NCI-H524 treated with DMSO at 0.1 percent for 48 hours (cell line): ENCODE results near the gene MAPK6.
A peak's percentile ranks its signal among the peaks of the same experiment; 100 is the strongest.
"Not testable (repeated sequence)": the region's sequence is repeated elsewhere in the genome, so short reads cannot be mapped to it uniquely, and the experiment has no call there.

Experiments used
- DNase-seq: peaks from one replicate; lab custom pipeline; 2025; lab: John Stamatoyannopoulos, UW

Gene MAPK6

GRCh38 chr15:52080706-52081392 is 61.8 kb downstream of the MAPK6 start:
- no peak for DNase-seq

GRCh38 chr15:52082197-52083036 is 63.4 kb downstream of the MAPK6 start:
- DNase-seq: no peak

- DNase-seq: not testable (repeated sequence)
Observed at GRCh38 chr15:52083037-52083359, 64.0 kb downstream of the MAPK6 start.

GRCh38 chr15:52083603-52084002 is 64.6 kb downstream of the MAPK6 start:
- no peak for DNase-seq

GRCh38 chr15:52085299-52085698 is 66.3 kb downstream of the MAPK6 start:
- no peak for DNase-seq

- DNase-seq: no peak
Observed at GRCh38 chr15:52086011-52086786, 67.2 kb downstream of the MAPK6 start.

- no peak for DNase-seq
Observed at GRCh38 chr15:52090193-52090592, 71.2 kb downstream of the MAPK6 start.

- DNase-seq: no peak
Observed at GRCh38 chr15:52093167-52093538, 74.1 kb downstream of the MAPK6 start.

GRCh38 chr15:52093539-52094510 is 74.8 kb downstream of the MAPK6 start:
- peak; percentile 24 for DNase-seq

GRCh38 chr15:52094811-52095584 is 76.0 kb downstream of the MAPK6 start:
- peak; percentile 32 for DNase-seq

- DNase-seq: no peak
Observed at GRCh38 chr15:52095597-52096262, 76.7 kb downstream of the MAPK6 start.

- not testable (repeated sequence) for DNase-seq
Observed at GRCh38 chr15:52096536-52096935, 77.5 kb downstream of the MAPK6 start.

- no peak for DNase-seq
Observed at GRCh38 chr15:52097180-52097579, 78.2 kb downstream of the MAPK6 start.

GRCh38 chr15:52098323-52098722 is 79.3 kb downstream of the MAPK6 start:
- DNase-seq: no peak

- DNase-seq: no peak
Observed at GRCh38 chr15:52099651-52100272, 80.7 kb downstream of the MAPK6 start.

GRCh38 chr15:52100807-52101442 is 81.9 kb downstream of the MAPK6 start:
- no peak for DNase-seq

GRCh38 chr15:52101542-52102323 is 82.7 kb downstream of the MAPK6 start:
- no peak for DNase-seq

GRCh38 chr15:52102463-52102862 is 83.4 kb downstream of the MAPK6 start:
- no peak for DNase-seq
